Heart left ventricle (tissue), 16 donors: ENCODE measurements around the gene GANC. TPM values are rescaled to one million over a fixed set of nuclear protein-coding genes. Genes with fewer than 3 reads are reported as not detected.
"Not testable (repeated sequence)": the region's sequence is repeated elsewhere in the genome, so short reads cannot be mapped to it uniquely, and the experiment has no call there.

Experiments used
- ATAC-seq, 4 donors: fragments of 200-7000 bp; cut with Tn5 transposase; one replicate each; pipeline ENCODE4 v1.9.1; 2020 to 2022; ENCODE audit warnings: moderate library complexity in 4 of 4, mild to moderate bottlenecking in 3 of 4, moderate number of reproducible peaks in 1 of 4
- DNase-seq, 5 donors: peaks; one replicate each; pipeline ENCODE4 v3.0.0-alpha.2; 2020
- H3K27ac ChIP-seq, 12 donors: fragments of 200-600 bp; sonication (generic) in 4 of 12; one replicate each; pipeline versions ENCODE4 v1.5.0 to v1.8.0; 2016 to 2022; ENCODE audit warnings: mild to moderate bottlenecking in 2 of 12
- H3K27me3 ChIP-seq, 9 donors: fragments of 200-600 bp; sonication (generic) in 2 of 9; one replicate each; pipeline versions ENCODE4 v1.5.1 to v1.8.0; 2016 to 2022; ENCODE audit warnings: mild to moderate bottlenecking in 3 of 9
- H3K36me3 ChIP-seq, 9 donors: fragments of 200-600 bp; sonication (generic) in 2 of 9; one replicate each; pipeline versions ENCODE4 v1.5.0 to v1.8.0; 2018 to 2022; ENCODE audit warnings: mild to moderate bottlenecking in 2 of 9
- H3K4me1 ChIP-seq, 12 donors: fragments of 200-600 bp; sonication (generic) in 4 of 12; one replicate each; pipeline versions ENCODE4 v1.5.0 to v1.8.0; 2016 to 2022; ENCODE audit warnings: mild to moderate bottlenecking in 3 of 12
- H3K4me3 ChIP-seq, 12 donors: fragments of 200-600 bp; sonication (generic) in 4 of 12; one replicate each; pipeline versions ENCODE4 v1.5.0 to v1.8.0; 2017 to 2022; ENCODE audit warnings: mild to moderate bottlenecking in 9 of 12, moderate library complexity in 4 of 12
- H3K9me3 ChIP-seq, 12 donors: fragments of 200-600 bp; sonication (generic) in 4 of 12; one replicate each; pipeline versions ENCODE4 v1.5.0 to v1.8.0; 2016 to 2022; ENCODE audit warnings: mild to moderate bottlenecking in 1 of 12
- POLR2A ChIP-seq, 2 donors: fragments of 450-650 bp; IDR thresholded peaks; one replicate each; pipeline ENCODE4 v1.6.1; 2017; ENCODE audit warnings: antibody characterized with exemption in 2 of 2, mild to moderate bottlenecking in 2 of 2, moderate library complexity in 2 of 2
- WGBS, 4 donors: extraction: QIAGEN DNeasy Blood & Tissue Kit in 2 of 4; methylation state at CpG; one replicate each; pipeline versions ENCODE4 v1.1.5 to v1.1.7; 2013 to 2018; 5-methylcytosine and 5-hydroxymethylcytosine counted together
- intact Hi-C, 10 donors: fragments of 100-400 bp; cut with DNase I; formaldehyde crosslinking; loops; one replicate each; pipeline versions ENCODE4 v1.11.1 to v1.14.2; 2022
- polyA plus RNA-seq, 2 donors: library from polyadenylated mRNA; stranded (reverse); fragments of 200-250 nt; gene quantifications; one replicate each; pipeline ENCODE4 v1.2.3, GENCODE V29; 2013
- total RNA-seq, 9 donors: library from RNA; depleted of rRNA in 2 of 9; stranded (reverse); fragments of >200 nt in 2 of 9; fragmentation: NEBNext Ultra II Directional in 3 of 9; extraction: Animal tissue kit (Norgen Biotek cat#: 25700) in 3 of 9; gene quantifications; one replicate each; pipeline versions ENCODE4 v1.1.0 to v1.2.4, GENCODE V29; 2016 to 2023
- TF ChIP-seq, protein P1 (sequence below), 12 donors: fragments of 200-600 bp; sonication (generic) in 4 of 12; IDR thresholded peaks; one replicate each; pipeline versions ENCODE4 v1.5.0 to v1.8.0; 2018 to 2022; ENCODE audit warnings: antibody characterized with exemption in 12 of 12, mild to moderate bottlenecking in 5 of 12
- donor health status: ischemic (EF 13 %, LVEDD 7.1; RV severe dilation, severe dysfunction).
- donor health status: healthy with polysubstance abuse.
- donor health status: DM: no; HTN: yes; CAD: no.
- donor health status: DM: no; HTN: no; CAD: no.
- donor health status: ischemic (EF 25% LVEDD 6.9; RV normal size, moderate dysfunction).
- donor health status: ischemic (EF 25% LVEDD 5.7; RV mildly dilated, moderate dysfunction).
- donor health status: healthy.
- donor health status: DM: yes; HTN: yes; CAD: no.
- donor health status: ischemic (EF 35%, LVEDD 5.7; RV mildly dilated, moderate dysfunction).
- donor health status: nonischemic (EF 11% LVEDD 7.7; RV severe dilation, severe dysfunction).
- donor health status: DM: yes; HTN: yes; CAD: no.
- donor health status: PGD.
- donor health status: ischemic (EF 29% LVEDD 5.4; RV normal size, mild dysfunction).
- donor health status: nonischemic (EF 23%, LVEDD 6.1; RV moderate dilation, normal function).

Gene GANC
- total and polyA plus RNA-seq, 11 donors = 6.8 to 30.2 (median 17.0) TPM

DNA sequence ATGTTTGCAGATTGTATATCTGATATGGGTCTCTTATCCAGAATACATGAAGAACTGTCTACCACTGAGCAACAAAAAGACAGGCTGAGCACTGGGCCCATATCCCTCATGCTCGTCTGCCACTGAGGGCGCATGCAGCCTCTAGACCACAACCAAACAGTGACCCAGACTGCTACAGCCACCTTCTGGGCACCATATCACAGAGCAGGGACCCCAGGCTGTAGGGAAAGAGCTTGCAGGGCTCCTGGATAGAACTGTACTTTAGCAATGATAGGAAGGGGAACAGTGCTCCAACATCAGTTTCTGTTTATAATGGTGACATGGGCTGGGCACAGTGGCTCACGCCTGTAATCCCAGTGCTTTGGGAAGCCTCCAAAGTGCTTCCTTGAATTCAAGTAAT is 40.5 kb downstream of the GANC start:
- no peak overlapping the region for H3K27ac ChIP-seq
- H3K9me3 ChIP-seq = no peaks in the 10 kb centered on the region
- intact Hi-C loops = no loop called here
- DNase-seq (no peak), ATAC-seq (no peak)
- no peaks in the 10 kb centered on the region for H3K4me1 ChIP-seq
- H3K27me3 ChIP-seq = no peaks in the 10 kb centered on the region
- peaks cover 0 to 79% (median 56%) of the 10 kb centered on the region in 9 donors for H3K36me3 ChIP-seq
- no peak overlapping the region for H3K4me3 ChIP-seq
- no peak for TF ChIP-seq POLR2A (IDR thresholded peaks at IDR 0.05)
- TF ChIP-seq, protein P1, sequence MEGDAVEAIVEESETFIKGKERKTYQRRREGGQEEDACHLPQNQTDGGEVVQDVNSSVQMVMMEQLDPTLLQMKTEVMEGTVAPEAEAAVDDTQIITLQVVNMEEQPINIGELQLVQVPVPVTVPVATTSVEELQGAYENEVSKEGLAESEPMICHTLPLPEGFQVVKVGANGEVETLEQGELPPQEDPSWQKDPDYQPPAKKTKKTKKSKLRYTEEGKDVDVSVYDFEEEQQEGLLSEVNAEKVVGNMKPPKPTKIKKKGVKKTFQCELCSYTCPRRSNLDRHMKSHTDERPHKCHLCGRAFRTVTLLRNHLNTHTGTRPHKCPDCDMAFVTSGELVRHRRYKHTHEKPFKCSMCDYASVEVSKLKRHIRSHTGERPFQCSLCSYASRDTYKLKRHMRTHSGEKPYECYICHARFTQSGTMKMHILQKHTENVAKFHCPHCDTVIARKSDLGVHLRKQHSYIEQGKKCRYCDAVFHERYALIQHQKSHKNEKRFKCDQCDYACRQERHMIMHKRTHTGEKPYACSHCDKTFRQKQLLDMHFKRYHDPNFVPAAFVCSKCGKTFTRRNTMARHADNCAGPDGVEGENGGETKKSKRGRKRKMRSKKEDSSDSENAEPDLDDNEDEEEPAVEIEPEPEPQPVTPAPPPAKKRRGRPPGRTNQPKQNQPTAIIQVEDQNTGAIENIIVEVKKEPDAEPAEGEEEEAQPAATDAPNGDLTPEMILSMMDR (IDR thresholded peaks at IDR 0.05) = no peak
- 37 to 55% (median 50%) methylated on average over 3 of the region's 3 CpGs for WGBS, 4 donors

DNA sequence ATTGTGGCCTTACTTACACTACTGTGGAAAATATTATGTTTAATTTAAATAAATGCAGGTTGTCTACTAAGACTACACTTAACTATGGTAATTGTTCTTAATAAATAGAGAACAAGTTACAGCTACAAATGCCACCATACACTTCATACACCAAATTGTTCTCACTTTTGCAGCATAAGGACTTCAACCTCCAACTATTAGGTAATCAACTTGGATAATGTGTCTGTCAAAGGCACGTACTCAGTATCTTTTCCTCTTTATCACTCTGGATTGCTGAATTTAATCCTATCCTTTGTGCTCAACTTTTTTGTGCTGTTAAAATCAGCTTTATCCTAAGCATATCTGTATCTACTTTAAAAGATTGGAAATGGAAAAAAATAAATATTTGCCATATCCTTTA is 41.8 kb downstream of the GANC start:
- H3K9me3 ChIP-seq = no peaks in the 10 kb centered on the region
- DNase-seq = no peak
- peaks cover 0 to 67% (median 42%) of the 10 kb centered on the region in 9 donors for H3K36me3 ChIP-seq
- no peaks in the 10 kb centered on the region for H3K27me3 ChIP-seq
- no peak overlapping the region for H3K27ac ChIP-seq
- H3K4me3 ChIP-seq = no peak overlapping the region
- TF ChIP-seq, protein P1 (IDR thresholded peaks at IDR 0.05) = no peak
- no peak for TF ChIP-seq POLR2A (IDR thresholded peaks at IDR 0.05)
- 90 to 98% (median 95%) methylated on average over 1 of the region's 1 CpG for WGBS, 4 donors
- intact Hi-C loops = no loop called here
- ATAC-seq = no peak
- no peaks in the 10 kb centered on the region for H3K4me1 ChIP-seq

DNA sequence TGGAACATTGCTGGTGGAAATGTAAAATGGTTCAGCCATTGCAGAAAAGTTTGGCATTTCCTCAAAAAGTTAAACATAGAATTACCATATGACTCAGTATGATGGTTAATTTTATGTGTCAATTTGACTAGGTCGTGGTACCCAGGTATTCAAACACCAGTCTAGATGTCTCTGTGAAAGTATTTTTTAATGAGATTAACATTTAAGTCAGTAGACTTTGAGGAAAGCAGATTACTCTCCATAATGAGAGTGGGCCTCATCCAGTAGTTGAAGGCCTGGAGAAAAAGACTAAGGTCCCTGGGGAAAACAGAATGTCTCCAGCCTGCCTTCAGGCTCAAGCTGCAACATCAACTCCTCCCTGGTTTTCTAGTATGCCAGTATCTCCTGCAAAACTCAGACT is 42.5 kb downstream of the GANC start:
- H3K36me3 ChIP-seq = peaks cover 0 to 62% (median 35%) of the 10 kb centered on the region in 9 donors
- WGBS, 4 donors = 75 to 91% (median 88%) methylated on average over 1 of the region's 1 CpG
- H3K9me3 ChIP-seq = no peaks in the 10 kb centered on the region
- TF ChIP-seq, protein P1 (IDR thresholded peaks at IDR 0.05) = no peak
- TF ChIP-seq POLR2A (IDR thresholded peaks at IDR 0.05) = no peak
- intact Hi-C loops = no loop called here
- DNase-seq (no peak), ATAC-seq (no peak)
- H3K4me1 ChIP-seq = no peaks in the 10 kb centered on the region
- no peak overlapping the region for H3K4me3 ChIP-seq
- H3K27ac ChIP-seq = no peak overlapping the region
- no peaks in the 10 kb centered on the region for H3K27me3 ChIP-seq

- DNase-seq, H3K27ac ChIP-seq, H3K4me1 ChIP-seq, H3K9me3 ChIP-seq, H3K27me3 ChIP-seq, H3K4me3 ChIP-seq, intact Hi-C loops, ATAC-seq: not testable (repeated sequence)
- WGBS, 4 donors = 62 to 69% (median 68%) methylated on average over 11 of the region's 11 CpGs
- H3K36me3 ChIP-seq = peaks cover 0 to 58% (median 27%) of the 10 kb centered on the region in 9 donors
These were observed 43.3 kb downstream of the GANC start for GRCh38 chr15:42316282-42316805.

DNA sequence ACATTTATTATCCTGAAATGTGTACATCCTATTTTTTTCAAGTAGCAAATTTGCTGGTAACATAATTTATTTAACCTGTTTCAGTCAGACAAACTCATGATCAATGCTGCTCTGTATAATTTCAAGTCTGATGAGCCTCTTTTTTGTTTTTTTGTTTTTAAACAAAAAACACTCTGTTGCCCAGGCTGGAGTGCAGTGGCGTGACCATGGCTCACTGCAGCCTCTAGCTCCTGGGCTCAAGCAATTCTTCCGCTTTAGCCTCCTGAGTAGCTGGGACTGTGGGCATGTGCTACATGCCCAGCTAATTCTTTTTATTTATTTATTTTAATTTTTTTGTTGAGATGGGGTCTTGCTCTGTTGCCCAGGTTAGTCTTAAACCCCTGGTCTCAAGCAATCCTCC is 46.2 kb downstream of the GANC start:
- DNase-seq = no peak
- Histone ChIP-seq H3K36me3 (peaks cover 0 to 60% (median 30%) of the 10 kb centered on the region in 9 donors), H3K9me3 (no peaks in the 10 kb centered on the region), H3K4me3 (no peak overlapping the region), H3K4me1 (no peaks in the 10 kb centered on the region), H3K27me3 (no peaks in the 10 kb centered on the region), H3K27ac (no peak overlapping the region)
- WGBS, 4 donors = 97 to 100% (median 98%) methylated on average over 2 of the region's 2 CpGs
- intact Hi-C loops = no loop called here
- ATAC-seq = no peak
- TF ChIP-seq, protein P1 (IDR thresholded peaks at IDR 0.05) = no peak
- TF ChIP-seq POLR2A (IDR thresholded peaks at IDR 0.05) = no peak
